Gastrocnemius medialis (tissue), 4 donors: ENCODE results near the gene OXCT1.

Experiments used
- CTCF ChIP-seq, 5 experiments: fragments of 450-650 bp in 3 of 5; fragments of 200-600 bp in 2 of 5; sonication (generic) in 2 of 5; IDR thresholded peaks in 4 of 5; conservative IDR thresholded peaks in 1 of 5; 1 replicate in 4 of 5; 2 replicates in 1 of 5; pipeline ENCODE4 v1.5.1; 2016 to 2019; ENCODE audit warnings: antibody characterized with exemption in 5 of 5, mild to moderate bottlenecking in 3 of 5, moderate library complexity in 3 of 5
- POLR2A ChIP-seq, 2 donors: fragments of 450-650 bp; IDR thresholded peaks; one replicate each; pipeline ENCODE4 v1.6.1; 2017; ENCODE audit warnings: antibody characterized with exemption in 2 of 2, mild to moderate bottlenecking in 2 of 2, moderate library complexity in 2 of 2

- TF ChIP-seq POLR2A (IDR thresholded peaks at IDR 0.05) (no peak), CTCF (IDR thresholded peaks at IDR 0.05 in 4 of 5, conservative IDR thresholded peaks at IDR 0.05 in 1 of 5) (no peak)
Observed at GRCh38 chr5:41903382-41903891, 33.2 kb upstream of the OXCT1 start.
